DMS53 treated with DMSO at 0.1 percent for 48 hours (cell line): ENCODE measurements around the gene PSMA2.

ENCODE experiments used
- DNase-seq: peaks from one replicate; lab custom pipeline; 2025; ENCODE audit not compliant: unreplicated experiment; lab: John Stamatoyannopoulos, UW

The PSMA2 gene

DNA sequence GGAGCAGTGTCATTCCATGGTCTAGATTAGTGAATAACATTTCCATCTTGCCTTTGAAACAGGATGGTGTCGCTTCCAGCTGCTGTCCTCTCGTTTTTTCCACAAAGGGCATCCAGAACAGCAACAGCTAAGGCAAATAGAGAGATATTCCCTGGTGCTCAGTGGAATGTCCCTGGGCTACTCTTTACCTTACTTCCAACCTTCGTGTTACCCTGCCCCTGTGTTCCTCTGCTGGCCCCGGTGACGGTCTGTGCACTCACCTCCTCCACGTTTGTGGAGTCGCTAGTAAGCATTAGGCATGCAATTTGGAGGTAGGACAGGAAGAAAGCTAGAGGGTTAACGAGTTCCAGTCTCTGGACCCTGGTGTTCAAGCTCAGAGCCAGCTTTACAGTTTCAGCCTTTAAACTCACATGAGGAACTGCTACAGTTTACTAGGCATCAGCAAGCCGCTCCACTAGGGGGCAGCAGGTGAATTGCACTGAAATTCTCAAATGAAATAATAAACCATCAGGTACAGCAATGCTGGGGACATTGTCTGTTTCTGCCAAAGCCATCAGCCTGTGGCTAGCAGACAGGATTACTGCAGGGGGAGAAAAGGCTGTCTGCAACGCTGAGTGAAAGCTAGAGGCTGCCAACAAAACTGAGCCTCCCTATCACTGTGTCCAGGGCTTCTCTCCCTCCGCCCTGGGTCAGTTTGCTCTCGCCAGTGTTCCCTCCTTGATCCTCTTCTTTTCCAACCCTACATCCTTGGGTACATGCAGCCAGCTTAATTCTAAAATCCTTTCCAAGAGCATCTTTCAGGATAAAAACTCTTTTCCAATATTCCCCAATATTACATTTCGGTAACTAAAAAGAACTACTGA, 9.2 kb upstream of the PSMA2 start:
- peak; percentile 72 for DNase-seq

DNA sequence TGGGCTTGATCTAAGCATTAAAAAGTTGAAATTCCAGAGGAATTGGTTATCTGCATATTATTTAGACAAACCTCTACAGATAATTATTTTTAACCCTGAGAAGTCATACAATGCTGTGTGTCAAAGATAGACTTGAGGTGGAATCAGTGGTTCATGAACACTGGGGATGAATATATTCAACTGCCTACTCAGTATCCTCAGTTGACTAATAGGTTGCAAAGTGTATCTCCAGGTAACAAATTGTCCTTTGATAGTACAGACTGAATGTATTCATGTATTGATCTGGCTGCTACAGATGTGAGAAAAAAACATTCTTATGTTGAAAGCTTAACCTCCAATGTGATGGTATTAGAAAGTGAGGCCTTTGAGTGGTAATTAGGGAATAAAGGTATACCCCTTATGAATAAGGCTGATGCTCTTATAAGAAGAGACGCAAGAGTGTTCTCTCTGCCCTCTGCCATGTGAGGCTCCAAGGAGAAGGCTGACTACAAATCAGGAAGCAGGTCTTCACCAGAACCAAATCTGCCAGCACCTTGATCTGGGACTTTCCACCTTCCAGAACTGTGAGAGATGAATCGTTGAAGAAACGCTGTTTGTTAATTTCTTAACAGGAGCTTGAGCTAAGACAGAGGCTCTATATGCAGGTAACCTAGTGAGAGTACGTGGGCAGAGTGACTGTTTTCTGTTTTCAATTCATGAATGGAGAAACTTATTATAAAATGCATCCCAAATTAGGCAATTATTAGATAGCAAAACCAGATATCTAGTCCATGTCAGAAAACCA, 7.7 kb upstream of the PSMA2 start:
- no peak for DNase-seq

DNA sequence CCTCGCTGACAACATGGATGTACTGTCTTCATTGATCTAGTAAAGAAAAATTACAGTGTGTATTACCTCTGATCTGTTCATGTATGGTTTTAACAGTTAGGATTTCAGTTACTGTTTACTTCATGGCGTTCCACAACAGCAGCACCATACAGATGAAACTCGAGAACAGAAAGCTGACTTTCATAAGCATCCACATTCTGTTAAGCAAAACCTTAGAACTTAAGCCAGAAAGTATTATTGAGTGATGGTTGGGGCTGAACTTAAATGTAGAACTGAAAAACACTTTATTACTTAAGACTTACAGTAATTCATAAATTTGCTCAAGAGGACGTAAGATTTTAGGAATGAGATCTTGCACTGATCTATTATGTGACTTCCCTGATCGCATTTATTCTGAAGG, 3.9 kb upstream of the PSMA2 start:
- no peak for DNase-seq

DNA sequence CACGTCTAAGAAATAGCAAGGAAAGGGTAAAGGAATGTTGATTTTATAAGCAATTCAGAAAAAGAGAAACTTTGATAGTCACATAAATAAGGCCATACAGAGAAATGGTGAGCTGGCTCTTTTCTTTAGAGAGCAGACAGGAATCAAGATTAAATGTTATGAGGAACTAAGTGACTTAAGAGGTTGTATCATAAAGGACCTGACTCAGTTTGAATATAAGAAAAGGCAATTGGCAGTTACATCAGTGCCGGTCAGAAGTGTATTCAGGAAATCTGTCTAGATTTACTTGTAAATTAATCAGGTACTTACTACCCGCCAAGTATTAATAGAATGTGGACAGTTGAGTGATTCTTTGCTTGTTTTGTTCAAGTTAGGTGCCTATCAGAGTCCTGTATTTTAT, 2.3 kb upstream of the PSMA2 start:
- no peak for DNase-seq

DNA sequence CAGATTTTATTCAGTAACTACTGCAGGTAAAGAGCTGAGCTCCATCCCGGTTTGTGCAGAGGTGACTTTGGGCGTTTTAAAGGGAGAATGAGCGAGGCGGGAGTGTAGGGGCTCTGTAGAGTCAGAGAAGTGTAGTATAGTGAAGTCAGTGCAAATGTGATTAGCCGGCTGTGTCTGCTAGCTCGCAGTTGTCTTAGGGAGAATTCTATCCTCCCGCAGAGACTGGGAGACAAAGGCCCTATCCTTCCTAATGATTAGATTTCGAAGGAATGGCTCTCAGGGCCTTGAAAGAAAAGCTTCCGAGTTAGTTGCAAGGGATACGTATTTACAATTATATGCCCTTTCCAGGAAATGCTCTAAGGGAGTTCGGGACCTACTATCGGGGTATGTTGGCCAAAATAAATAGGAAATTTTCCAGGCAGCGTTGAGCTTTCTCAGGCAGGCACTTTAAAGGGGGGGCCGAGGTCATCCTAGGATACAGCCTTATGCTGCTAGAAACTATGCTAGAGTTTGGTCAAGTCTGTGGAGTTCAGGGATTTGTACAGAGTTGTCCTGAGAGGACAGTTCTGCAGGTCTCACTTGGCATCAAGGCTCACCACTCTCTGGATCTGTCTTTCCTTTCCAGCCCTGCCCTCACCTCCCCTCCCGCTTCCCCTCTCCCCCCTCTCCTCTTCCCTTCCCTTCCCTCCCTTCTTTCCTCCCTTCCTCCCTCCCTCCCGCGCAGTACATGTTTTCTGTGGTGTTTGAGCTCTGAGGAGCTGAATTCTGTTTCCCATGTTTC, 1.0 kb upstream of the PSMA2 start:
- peak; percentile 6 for DNase-seq

DNA sequence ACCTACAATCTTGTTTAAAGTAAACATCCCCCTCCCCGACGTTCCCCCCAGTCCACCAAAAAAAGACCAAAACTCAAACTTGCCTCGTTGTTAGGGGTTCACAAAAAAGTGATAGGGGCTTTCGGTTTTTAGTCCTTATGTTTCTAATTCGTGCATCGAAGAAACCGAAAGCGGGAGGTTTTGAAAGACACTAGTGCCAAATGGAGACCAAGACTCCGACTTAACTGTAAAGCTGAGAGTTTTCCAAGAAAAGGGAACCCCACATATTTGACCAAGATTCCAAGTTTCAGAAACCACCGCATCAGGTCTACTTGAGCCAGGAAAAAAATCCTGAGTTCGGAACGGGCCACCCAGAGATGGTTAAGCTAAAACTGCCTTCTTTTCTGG, 534 bp downstream of the PSMA2 start:
- DNase-seq: no peak

DNA sequence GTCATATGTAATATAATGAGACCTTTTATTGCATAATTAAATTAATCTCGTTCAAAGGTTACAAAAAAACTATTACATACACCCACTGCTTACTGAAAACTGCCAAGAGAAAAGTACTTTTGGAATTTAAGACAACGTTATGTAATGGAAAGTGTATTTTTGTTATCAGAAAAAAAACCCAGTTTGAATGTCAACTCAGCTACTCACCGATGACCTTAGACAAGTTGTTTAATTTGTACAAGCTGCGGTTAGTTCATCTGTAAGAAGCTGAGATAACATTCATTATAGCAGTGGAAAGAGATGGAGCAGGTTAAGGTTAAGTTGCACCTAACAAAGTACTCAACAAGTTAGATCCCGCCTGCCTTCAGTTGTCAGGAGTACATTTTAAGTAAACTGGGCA, 1.1 kb downstream of the PSMA2 start:
- no peak for DNase-seq

DNA sequence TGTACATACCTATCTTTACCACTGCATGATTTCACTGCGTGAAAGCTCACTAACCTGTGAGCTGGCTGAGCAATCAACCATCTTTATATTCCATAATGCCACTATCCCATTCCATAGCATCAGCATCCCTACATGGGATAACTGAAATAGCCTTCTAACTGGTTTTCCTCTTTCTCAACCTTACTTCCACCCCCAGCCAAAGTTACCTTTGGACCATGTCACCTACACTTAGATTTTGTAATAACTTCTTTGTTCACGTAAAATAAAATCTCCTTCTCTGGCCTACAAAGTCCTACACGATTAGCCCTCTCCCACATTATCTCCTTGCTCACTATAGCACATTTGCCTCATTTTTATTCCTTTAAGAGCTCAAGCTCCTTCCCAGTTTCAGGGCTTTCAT, 2.5 kb downstream of the PSMA2 start:
- no peak for DNase-seq

DNA sequence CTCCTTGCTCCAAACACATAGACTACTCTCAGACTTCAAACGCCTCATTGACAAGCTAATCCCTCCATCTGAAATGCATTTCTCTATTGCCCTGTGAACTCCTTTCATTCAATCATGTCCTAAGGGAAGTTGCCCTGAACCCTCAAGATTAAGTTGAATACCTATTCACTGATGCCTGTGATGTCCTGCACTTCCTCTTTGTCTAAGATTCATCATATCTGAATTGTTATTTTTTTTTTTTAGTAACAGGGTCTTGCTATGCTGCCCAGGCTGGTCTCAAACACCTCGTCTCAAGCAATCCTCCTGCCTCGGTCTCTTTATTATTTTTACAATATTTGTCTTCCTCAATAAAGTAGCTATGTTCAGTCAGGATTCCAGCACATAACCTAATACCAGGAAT, 3.2 kb downstream of the PSMA2 start:
- DNase-seq: no peak

DNA sequence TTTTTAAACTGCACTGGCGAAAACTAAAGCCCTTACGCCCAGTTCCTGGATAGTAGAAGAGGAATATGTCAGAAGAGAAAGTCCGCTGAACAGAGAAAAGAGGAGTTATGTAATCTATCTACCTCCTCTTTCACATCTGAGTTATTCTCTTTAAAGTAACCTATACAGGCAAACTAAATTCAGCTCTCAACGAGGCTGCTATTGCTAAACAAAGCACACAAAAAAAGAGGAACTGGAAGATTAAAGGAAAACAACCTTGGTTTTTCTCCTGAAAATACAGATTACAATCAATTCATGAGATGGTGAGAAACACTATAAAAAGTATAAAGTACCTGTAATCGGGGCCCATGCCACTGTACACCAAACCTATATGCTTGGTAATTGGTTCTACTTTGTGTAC, 5.8 kb downstream of the PSMA2 start:
- no peak for DNase-seq

DNA sequence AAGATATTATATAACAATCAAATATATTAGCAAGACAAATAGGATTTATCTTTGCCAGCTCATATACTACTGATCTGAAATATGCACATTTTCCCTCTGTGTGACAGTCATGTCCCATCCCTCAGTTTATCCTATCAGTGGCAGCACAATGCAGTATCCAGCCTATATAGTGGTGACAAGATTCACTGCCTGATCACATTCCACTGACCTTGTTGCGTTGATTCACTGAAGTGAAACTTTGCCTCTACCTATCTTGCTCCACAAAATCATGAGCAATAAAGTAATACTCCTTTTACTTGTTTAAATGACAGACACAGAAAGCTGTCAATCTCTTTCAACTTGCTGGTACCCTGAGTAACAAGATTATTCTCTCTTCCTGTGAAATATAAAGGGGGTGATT, 6.3 kb downstream of the PSMA2 start:
- DNase-seq: no peak

DNA sequence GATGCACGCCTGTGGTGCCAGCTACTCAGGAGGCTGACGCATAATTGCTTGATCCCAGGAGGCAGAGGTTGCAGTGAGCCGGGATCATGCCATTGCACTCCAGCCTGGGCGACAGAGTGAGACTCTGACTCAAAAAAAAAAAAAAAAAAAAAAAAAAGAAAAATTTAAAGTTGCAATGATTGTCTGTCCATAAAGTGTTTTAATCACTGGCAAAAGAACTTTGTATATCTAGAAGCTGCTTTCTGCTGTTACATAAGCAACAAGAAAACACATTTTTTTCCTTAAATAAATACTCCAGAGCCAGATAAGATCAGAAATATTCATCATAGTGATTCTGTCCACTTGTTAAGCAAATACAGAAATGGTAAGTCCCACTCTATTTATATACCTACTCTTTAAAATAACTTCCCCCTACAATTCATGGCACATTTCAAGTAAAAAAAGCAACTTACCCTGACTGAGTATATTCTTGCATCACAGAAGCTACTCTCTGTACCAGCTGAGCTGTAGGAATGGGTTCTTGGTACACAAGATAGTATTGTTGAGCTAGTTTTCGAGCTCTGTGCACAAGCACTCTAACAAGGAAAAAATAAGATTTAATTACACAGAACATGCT, 7.6 kb downstream of the PSMA2 start:
- no peak for DNase-seq

DNA sequence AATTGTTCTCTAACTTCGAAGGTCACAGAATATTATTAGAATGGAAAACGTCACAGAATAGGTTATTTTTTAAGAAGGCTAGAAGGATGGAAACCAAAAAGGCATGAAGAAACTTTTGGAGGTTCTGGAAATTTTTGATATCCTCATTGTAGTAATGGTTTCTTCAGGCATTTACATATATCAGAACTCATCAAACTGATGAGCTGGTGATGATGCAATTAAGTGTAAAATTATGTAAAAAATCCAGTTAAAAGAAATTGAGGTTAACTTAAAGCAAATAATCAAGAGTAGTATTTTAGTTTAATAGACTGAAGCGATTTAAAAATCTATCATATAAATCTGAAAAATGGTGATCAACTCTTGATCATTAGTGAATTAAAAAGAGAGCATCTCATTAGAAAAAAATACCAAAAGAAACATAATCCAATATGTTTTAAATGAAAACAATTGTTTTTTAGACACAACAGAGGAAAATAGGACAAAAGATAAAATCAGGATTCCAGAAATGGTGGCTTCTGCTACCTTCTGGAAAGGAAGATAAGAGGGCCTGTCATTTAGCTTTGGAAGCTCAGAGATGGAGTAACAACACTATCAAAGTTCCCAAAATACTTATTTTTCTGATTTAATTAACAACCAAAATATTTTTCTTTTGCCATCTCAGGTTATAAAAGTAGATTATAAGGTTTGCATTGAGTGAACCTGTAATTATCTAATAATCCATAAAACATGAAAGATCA, 9.8 kb downstream of the PSMA2 start:
- DNase-seq: no peak

DNA sequence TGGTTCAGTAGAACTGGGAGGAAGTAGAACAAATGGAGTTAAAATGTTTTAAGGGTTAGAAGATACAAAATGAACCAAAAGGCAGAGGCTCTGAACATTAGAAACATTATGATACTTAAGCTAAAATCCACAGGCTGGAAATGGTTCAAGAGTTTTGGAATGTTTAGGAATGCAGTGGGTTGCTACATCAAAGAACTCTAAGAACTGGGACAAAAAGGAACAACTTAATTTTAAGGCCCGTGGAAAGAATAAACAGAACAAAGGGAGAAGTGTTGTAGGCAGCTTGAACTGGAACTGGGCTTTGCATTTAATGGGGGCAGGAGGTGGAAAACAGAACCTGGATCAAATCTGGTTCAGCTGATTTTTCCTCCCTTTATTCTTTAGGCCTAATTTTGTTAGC, 16.6 kb downstream of the PSMA2 start:
- DNase-seq: no peak

DNA sequence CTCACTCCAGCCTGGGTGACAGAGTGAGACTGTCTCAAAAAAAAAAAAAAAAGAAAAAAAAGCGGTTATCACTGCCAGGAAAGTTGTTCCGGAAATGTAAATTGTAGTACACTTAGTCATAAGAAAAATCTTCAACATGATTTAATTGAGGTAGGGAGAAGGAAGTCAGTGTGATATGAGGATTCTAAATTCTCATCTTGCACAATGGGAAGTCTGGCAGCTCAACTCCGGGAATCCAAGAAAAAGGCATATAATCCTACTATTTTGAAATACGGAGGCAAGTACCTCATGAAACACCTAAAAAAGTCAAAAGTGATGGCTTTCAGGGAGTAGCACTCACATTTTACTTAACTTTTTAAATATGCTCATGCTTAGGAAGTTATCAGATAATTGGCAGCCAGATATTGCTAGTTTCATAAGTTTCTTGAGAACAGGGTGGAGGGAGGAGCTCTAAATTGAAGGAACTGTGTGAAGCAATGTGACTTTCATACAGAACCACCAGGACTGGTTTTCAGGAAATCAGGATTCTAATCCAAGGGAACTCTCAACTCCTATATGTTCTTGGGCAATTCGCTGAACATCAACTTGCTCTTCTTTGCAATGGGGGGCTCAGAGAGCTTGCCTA, 17.4 kb downstream of the PSMA2 start:
- DNase-seq: no peak

DNA sequence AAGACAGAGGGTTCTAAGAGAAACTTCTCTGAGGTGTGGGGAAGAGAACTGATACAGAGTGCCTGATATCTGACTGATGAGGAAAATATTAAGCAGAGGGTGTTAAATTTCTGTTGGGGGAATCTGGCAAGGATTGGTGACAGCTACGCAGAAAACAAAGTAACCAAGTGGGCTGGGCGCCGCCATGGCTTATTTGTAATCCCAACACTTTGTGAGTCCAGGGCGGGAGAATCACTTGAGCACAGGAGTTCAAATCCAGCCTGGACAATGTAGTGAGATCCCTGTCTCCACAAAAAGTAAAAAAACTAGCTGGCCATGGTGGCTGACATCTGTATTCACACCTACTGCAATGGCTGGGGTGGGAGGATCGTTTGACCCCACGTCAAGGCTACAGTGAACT, 18.0 kb downstream of the PSMA2 start:
- no peak for DNase-seq

DNA sequence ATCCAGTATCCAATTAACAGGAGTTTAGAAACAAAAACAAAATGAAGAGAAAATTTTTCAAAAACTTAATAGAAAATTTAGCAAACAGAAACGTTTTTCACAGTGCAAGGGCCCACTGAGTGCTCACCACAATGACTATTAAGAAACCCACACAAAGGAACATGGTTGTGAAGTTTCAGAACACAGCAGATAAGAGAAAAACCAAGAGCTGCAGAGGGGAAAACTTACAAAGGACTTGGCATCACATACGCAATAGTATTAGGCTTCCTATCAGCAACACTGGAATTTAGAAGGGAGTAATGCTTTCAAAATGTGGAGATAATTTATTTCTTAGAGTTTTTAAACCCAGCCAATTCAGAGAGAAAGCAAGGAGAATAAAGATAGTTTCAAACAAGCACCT, 18.4 kb downstream of the PSMA2 start:
- DNase-seq: no peak

DNA sequence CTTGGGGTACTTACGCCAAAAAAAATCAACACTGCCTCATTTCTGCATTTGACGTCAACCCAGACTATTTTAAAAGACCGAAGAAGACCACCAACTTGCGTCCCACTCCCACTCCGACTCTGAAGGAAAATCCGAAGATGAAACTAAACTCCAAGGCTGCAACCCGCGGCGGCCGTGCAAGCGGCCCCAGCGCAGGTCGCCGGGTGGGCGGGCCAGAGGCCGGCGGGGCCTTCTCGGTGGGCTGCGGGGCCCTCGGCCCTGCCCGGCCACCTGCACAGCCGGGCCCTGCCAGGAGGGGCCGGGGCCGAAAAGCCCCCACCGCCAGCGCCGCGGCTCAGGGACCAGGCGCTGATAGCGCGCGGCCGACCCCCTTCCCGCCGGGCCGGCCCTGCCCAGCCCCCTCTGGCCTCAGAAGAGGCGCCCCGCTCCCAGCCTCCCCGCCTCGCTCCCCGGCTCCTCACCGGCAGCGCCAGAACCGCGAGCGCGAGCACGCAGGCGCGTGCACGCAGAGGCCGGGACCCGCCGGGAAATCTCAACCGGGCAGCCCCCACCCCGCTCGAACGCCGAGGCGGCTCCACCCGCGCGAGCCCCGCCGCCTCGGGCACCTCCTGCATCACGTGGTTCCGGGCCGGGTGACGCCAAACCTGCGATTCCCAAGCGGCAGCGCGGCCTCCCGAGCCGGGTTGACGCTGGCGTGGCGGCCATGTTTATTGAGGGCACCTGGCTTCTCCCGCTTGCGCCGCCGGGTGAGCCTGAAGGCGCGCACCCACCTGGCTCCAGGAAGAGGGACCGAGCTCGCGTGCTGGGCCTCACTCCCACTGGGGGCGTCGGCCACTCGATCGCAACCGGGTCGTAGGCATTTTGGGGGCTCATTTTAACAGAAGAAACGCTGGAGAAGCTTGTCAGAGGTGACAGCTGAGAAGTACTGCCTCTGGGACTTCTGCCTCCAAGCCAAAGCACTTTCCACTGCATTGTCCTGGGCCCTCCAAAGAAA, 20.2 kb downstream of the PSMA2 start, which contains the start of gene C7orf25:
Gene C7orf25 (minus strand): TSS at position 617 of the 994 bp plus-strand sequence. CDS start 1,170 bp downstream, outside the sequence.
- peak; percentile 86 for DNase-seq

DNA sequence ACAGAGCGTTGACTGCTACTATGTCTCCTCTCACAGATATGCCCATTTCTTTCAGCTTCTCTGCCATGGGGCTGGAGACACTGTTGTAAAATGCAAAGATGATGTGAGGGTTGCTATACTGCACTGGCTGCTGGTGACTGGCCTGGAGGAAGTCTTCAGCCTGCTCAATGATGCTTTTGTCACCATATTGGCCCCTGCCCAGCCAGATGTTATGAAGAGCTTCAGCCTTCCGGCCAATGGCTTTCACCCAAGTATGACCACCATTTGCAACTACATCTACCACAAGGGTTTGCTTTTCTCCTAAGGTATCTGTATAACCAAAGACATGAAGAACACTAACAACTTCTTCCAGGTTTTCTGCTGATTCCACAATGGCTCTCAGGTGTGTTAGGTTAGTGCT, 21.7 kb downstream of the PSMA2 start:
- DNase-seq: no peak
